GOT3 (cell line): ENCODE results near the gene MACF1.
"Not testable (repeated sequence)": the region's sequence is repeated elsewhere in the genome, so short reads cannot be mapped to it uniquely, and the experiment has no call there.

Experiments used
- DNase-seq: peaks from one replicate; lab custom pipeline; 2025; ENCODE audit warnings: mixed read lengths; lab: John Stamatoyannopoulos, UW

MACF1 gene

DNA sequence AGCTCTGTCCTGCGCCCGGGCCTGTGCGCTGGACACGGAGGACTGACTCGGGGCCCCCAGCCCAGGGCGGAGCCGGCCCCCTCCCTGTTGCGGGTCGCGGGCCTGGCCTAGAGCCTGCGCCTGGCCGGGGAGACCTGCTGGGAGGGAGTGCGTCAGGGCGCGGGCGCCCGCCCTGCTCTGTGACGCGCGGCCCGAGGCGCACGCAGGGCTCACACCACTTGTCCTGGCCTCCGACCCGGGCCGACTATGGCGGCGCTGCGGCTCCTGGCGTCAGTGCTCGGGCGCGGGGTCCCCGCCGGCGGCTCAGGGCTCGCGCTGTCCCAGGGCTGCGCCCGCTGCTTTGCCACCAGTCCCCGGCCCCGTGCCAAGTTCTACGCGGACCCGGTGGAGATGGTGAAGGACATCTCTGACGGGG lies 310.2 kb downstream of the MACF1 start:
- DNase-seq = not testable (repeated sequence)

DNA sequence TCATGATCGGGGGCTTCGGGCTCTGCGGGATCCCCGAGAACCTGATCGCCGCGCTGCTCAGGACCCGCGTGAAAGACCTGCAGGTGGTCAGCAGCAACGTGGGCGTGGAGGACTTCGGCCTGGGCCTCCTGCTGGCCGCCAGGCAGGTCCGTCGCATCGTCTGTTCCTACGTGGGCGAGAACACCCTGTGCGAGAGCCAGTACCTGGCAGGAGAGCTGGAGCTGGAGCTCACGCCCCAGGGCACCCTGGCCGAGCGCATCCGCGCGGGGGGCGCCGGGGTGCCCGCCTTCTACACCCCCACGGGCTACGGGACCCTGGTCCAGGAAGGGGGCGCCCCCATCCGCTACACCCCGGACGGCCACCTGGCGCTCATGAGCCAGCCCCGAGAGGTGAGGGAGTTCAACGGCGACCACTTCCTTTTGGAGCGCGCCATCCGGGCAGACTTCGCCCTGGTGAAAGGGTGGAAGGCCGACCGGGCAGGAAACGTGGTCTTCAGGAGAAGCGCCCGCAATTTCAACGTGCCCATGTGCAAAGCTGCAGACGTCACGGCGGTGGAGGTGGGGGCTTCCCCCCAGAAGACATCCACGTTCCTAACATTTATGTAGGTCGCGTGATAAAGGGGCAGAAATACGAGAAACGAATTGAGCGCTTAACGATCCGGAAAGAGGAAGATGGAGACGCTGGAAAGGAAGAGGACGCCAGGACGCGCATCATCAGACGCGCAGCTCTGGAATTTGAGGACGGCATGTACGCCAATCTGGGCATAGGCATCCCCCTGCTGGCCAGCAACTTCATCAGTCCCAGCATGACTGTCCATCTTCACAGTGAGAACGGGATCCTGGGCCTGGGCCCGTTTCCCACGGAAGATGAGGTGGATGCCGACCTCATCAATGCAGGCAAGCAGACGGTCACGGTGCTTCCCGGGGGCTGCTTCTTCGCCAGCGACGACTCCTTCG lies 310.9 kb downstream of the MACF1 start:
- DNase-seq = not testable (repeated sequence)

DNA sequence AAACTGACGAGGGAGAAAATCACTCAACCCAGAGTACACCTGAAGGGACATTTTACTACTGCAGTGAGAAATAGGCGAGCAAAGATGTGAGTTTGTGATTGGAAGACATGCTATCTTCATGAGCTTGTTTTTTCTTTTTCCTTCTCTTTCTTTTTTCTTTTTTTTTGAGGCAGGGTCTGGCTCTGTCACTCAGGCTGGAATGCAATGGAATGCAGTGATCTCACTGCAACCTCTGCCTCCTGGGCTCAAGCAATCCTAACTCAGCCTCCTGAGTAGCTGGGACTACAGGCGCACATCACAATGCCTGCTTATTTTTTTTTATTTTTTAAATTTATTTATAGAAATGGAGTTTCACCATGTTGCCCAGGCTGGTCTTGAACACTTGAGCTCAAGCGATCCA lies 312.3 kb downstream of the MACF1 start:
- DNase-seq = not testable (repeated sequence)

GRCh38 chr1:39517936-39518335 lies 313.4 kb downstream of the MACF1 start:
- DNase-seq = not testable (repeated sequence)

- DNase-seq = not testable (repeated sequence)
These were observed 314.9 kb downstream of the MACF1 start for GRCh38 chr1:39519376-39519775.

DNA sequence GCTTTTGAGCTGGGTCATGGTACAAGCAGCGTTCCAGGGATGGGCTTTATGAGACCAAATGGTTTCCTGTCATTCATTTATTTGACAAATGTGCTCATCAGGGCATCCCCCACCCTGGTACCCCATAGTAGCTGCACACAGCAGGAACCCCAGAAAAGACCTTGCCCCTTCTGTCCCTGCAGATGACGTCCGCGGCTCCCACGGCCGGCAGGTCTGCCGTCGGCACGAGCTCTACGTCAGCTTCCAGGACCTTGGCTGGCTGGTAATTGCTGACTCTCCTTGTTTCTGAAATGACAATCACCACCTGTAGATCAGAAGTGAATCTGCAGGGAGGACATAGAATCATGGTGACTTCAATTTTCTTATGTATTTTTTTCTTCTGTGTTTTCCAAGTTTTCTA lies 317.7 kb downstream of the MACF1 start:
- DNase-seq = not testable (repeated sequence)

- no peak for DNase-seq
These were observed 318.4 kb downstream of the MACF1 start for GRCh38 chr1:39522661-39523567.

DNA sequence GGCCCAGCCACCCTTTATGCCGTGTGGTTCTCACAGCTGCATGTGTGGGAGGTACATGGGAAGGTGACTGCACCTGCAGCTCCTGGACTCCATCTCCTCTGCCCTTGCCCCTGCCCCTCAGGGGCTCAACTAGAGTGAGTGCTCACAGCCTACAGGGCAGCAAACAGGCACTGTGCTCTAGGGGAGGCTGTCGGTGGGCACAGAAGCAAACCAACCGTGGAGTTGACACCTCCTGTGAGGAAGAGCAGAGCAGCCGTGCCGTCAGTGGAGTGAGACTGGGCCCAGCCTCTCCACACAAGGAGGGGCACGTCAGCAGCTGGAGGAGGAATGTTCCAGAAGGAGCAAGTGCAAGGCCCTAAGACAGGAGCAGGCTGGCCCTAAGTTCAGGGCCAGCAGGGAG lies 319.7 kb downstream of the MACF1 start:
- no peak for DNase-seq

DNA sequence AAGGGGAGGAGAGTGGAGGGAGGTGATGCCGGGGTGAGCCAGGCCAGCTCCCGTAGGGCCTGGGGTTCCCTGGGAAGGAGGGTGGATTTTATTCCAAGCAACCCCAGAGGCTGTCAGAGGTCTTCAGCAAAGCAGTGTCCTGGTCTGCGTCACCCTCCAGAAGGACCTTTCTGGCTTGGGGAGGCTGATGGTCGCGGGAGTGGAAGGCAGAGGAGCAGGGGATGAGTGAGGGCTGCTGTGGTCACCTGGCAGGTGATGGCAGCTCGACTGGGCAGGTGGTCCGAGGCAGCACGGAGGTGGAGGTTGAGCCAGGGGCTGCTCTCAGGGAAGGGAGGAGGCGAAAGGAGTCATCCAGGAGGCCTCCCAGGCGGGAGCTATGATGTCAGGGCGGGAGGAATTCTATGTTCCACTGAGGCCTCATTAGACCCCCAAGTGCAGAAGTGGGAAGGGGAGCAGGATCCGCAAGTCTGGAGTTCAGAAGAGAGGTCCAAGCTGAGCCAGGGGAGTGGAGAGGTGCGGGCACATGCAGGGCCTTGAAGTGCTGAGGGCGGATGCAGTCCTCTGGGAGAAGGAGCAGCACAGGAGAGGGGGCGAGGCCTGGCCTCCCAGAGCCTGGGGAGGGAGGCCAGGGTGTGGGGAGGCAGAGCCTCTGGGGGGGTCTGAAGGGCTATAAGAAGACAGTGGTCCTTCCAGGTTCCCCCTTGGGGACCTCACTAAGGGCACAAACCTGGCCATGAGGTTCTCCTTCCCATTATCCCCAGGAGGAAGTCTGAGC lies 320.3 kb downstream of the MACF1 start:
- no peak for DNase-seq

DNA sequence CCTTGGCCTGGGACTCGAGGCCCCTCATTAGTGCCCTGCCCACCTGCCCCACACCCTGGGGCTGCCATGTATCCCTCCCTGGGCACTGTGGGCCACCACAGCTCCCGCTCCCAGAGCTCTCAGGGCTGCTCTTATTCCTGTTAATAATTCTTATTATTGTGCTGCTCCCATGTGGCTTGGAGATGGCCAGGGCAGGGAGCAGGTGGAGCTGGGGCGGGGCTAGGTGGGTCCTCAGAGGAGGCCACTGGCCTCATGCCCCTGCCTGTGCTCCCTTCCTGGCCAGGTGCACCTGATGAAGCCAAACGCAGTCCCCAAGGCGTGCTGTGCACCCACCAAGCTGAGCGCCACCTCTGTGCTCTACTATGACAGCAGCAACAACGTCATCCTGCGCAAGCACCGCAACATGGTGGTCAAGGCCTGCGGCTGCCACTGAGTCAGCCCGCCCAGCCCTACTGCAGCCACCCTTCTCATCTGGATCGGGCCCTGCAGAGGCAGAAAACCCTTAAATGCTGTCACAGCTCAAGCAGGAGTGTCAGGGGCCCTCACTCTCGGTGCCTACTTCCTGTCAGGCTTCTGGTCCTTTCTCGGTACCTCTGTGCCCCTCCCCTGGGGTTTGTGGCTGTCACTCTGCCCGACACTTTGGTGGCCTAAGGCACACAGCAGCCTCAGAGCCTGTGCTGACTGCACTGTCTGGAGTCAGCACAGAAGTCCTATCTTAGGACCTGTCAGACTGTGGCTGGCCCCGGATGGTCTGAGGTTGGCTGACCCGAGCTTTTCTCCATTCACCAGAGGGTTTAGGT lies 321.1 kb downstream of the MACF1 start:
- no peak for DNase-seq

- no peak for DNase-seq
These were observed 322.1 kb downstream of the MACF1 start for GRCh38 chr1:39526466-39527189.

GRCh38 chr1:39527190-39527579 lies 322.7 kb downstream of the MACF1 start:
- not testable (repeated sequence) for DNase-seq

DNA sequence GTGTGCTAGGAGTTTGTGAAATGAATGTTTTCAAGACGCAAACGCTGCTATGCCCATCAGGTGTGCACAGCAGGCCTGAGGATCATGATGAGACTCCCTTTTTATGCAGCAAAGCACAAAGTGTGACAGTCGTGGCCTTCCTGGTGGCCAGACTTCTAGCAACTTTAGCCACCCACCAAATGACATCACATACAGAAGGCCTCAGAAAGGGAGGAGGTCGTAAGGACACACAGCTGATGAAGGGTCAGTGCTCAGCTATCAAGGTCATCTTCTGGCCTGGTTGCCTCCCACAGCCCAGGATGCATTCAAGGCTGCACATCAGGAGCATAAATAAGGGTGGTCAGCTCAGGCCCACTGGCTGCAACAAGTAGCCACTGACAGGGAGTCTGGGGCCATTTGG lies 323.6 kb downstream of the MACF1 start:
- no peak for DNase-seq

- DNase-seq = no peak
These were observed 325.5 kb downstream of the MACF1 start for GRCh38 chr1:39529901-39530535.

DNA sequence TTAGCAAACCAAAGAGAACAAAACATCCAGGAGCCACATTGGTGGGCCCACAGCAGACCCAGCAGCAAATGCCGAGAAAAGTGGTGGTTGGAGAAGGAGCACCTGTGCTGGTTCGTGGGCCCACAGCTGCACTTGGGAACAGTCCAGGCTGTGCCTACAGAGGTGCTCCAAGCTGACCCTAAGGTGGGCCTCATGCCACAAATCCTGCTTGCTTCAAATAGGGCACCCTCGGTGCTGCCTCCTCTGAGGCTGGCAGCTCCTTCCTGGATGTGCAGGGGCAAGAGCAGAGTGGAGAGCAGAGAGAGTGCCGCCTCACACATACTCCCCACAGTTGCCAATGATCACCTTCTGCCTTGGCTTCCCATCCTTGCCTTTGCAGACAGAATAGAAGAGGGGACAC lies 327.0 kb downstream of the MACF1 start:
- DNase-seq = no peak

GRCh38 chr1:39533442-39533841 lies 328.9 kb downstream of the MACF1 start:
- no peak for DNase-seq
